ENCODE results near the gene GALNT2. TPM values are rescaled to one million over a fixed set of nuclear protein-coding genes. Genes with fewer than 3 reads are reported as not detected.
A peak's percentile ranks its signal among the peaks of the same experiment; 100 is the strongest.

Gene GALNT2
- total RNA-seq, 4 donors from 2014 or later: 50.7 to 85.0 (median 71.8) TPM

DNA sequence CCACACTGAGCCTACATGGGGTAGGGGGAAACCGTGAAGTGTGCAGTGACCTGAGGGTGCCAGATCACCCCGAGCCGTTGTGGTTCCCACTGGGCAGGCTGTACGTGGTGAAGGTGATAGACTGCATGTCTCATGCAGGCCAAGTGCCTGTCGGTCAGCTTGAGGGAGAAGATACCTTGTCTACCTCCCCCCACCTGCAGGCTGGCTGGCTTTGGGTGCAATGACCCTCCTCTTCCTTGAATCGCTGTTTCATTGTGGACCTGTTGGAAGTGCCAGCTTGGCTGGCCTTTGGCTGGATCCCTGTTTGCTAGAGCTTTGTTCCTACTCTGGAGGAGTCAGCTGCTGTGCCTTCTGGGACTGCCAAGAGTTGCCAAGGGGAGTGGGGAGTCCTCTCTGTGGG, 92.5 kb downstream of the GALNT2 start:
- DNase-seq (ENCODE audit: low spot score): no peak
- no peak for TF ChIP-seq CTCF (IDR thresholded peaks at IDR 0.05)
- ATAC-seq (ENCODE audit: low FRiP score): no peak

DNA sequence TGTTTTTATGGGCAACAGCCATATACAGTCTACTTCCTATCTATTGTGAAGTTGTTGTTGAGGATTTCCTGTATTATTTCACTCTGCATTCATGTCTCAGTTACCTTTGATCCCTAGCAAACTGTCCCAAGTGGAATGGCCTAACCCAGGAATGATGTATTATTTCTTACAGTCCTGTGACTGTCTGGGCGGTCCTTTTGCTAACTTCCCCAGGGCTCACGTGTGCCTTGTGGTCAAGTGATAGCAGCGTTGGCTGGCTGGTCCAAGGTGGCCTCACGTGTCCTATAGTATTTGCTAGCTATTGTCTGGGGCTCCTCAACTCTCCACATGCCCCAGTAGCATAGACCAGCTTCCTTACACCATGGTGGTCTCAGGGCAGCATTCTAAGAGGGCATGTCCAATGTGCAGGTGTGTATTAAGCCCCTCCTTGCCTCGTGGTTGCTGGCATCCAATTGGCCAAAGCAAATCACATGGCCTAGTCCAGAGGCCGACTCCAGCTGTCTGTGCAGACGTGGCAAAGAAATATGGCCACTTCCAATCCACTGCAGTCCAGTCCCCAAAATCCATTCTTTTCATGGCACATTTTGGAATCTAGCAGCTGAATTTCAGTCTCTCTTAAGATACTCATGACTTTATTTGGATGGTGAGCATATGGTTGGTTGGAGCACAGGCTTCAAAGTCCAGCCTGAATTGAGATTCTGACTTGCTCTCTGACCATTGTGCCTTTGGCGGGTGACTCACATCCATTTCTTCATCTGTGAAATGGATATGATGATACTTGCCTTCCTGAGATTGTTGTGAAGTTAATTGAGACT, 94.1 kb downstream of the GALNT2 start:
- ATAC-seq (ENCODE audit: low FRiP score): no peak
- no peak for TF ChIP-seq CTCF (IDR thresholded peaks at IDR 0.05)
- DNase-seq (ENCODE audit: low spot score): no peak

- ATAC-seq (ENCODE audit: low FRiP score) (peak; percentile 25), DNase-seq (ENCODE audit: low spot score) (no peak)
- no peak for TF ChIP-seq CTCF (IDR thresholded peaks at IDR 0.05)
These were observed 96.2 kb downstream of the GALNT2 start for GRCh38 chr1:230163205-230163604.

GRCh38 chr1:230163719-230164118, 96.7 kb downstream of the GALNT2 start:
- ATAC-seq (ENCODE audit: low FRiP score): no peak
- no peak for DNase-seq (ENCODE audit: low spot score)
- no peak for TF ChIP-seq CTCF (IDR thresholded peaks at IDR 0.05)

GRCh38 chr1:230165536-230165935, 98.5 kb downstream of the GALNT2 start:
- TF ChIP-seq CTCF (IDR thresholded peaks at IDR 0.05): no peak
- ATAC-seq (ENCODE audit: low FRiP score): no peak
- no peak for DNase-seq (ENCODE audit: low spot score)

DNA sequence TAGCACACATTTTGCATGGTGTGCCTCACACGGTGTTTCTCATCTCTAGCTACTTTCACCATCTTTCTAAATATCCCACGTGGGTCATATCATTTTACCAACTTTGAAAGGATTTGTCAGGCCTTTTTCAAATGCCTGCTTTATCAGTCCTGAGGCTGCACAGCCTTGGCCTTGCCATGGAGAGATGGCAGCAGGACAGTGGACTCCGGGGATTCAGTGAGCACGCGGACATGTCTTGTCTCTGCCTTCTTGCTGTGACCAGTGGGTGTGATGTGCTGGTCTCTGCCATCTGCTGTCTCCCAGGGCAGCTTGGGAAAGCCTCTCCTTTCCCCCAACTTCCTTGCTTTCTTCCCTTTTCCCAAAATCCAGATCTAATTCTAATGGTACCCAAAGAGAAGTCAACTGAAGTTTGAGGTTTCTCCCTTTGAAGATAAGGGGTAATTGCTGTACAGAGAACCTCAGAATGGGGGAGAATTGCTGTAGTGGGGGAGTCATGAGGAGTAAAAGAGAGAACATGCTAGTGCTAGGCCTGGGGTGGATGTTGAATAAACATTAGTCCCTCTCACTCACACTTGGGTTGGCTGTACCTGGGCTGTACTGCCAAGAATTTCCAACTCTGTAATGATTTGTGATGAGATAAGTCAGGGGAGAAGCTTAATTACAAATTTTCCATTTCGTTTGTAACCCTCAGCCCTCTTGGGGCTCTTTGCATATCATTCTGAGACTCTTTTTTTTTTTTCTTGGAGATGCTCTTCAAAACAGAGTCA, 99.5 kb downstream of the GALNT2 start:
- no peak for DNase-seq (ENCODE audit: low spot score)
- TF ChIP-seq CTCF (IDR thresholded peaks at IDR 0.05): no peak
- no peak for ATAC-seq (ENCODE audit: low FRiP score)

Measured in omental fat pad (tissue), 4 donors.